Sigmoid colon (tissue), 7 donors: ENCODE data around the gene ZFP36. TPM values are rescaled to one million over a fixed set of nuclear protein-coding genes. Genes with fewer than 3 reads are reported as not detected.

Experiments
- DNase-seq: peaks from one replicate; pipeline ENCODE4 v3.0.0-alpha.2; 2019
- H3K27ac ChIP-seq, 4 donors: fragments of 200-600 bp; sonication (generic); one replicate each; pipeline ENCODE4 v1.5.1; 2016 to 2019; ENCODE audit warnings: mild to moderate bottlenecking in 1 of 4
- H3K27me3 ChIP-seq, 3 donors: fragments of 200-600 bp; sonication (generic); one replicate each; pipeline ENCODE4 v1.5.1; 2019; ENCODE audit warnings: mild to moderate bottlenecking in 1 of 3
- H3K36me3 ChIP-seq, 4 donors: fragments of 200-600 bp; sonication (generic); one replicate each; pipeline ENCODE4 v1.5.1; 2016 to 2019
- H3K4me1 ChIP-seq, 4 donors: fragments of 200-600 bp; sonication (generic); one replicate each; pipeline ENCODE4 v1.5.1; 2017 to 2019
- H3K4me3 ChIP-seq, 4 donors: fragments of 200-600 bp; sonication (generic); one replicate each; pipeline ENCODE4 v1.5.1; 2017 to 2019; ENCODE audit warnings: mild to moderate bottlenecking in 2 of 4, moderate library complexity in 1 of 4
- H3K9me3 ChIP-seq, 4 donors: fragments of 200-600 bp in 3 of 4; sonication (generic) in 3 of 4; one replicate each; pipeline versions ENCODE4 v1.5.1 to v1.6.1; 2013 to 2019
- EP300 ChIP-seq, 4 donors: sonication (generic); formaldehyde crosslinking; IDR thresholded peaks; one replicate each; pipeline ENCODE4 v1.6.1; 2017; ENCODE audit warnings: antibody characterized with exemption in 4 of 4
- POLR2A ChIP-seq, 2 donors: fragments of 450-650 bp; IDR thresholded peaks; one replicate each; pipeline ENCODE4 v1.6.1; 2016; ENCODE audit warnings: antibody characterized with exemption in 2 of 2, mild to moderate bottlenecking in 2 of 2, moderate library complexity in 2 of 2
- POLR2AphosphoS5 ChIP-seq, 4 donors: sonication (generic); formaldehyde crosslinking; IDR thresholded peaks; one replicate each; pipeline ENCODE4 v1.6.1; 2017; ENCODE audit warnings: antibody characterized with exemption in 4 of 4
- WGBS, 2 donors: extraction: QIAGEN DNeasy Blood & Tissue Kit; methylation state at CpG; one replicate each; pipeline ENCODE4 v1.1.7; 2013; 5-methylcytosine and 5-hydroxymethylcytosine counted together
- intact Hi-C: fragments of 100-400 bp; cut with DNase I; formaldehyde crosslinking; loops from one replicate; pipeline ENCODE4 v1.15.1; 2023
- polyA plus RNA-seq, 3 donors: library from polyadenylated mRNA; stranded (reverse); fragments of 200-250 nt; gene quantifications; one replicate each; pipeline ENCODE4 v1.2.3, GENCODE V29; 2013
- total RNA-seq, 4 donors: library from RNA; depleted of rRNA; stranded (reverse); fragments of >200 nt; gene quantifications; one replicate each; pipeline ENCODE4 v1.1.0, GENCODE V29; 2016
- TF ChIP-seq, protein P1 (sequence below), 4 experiments: fragments of 450-650 bp in 3 of 4; fragments of 200-600 bp in 1 of 4; IDR thresholded peaks; one replicate each; pipeline ENCODE4 v1.5.1; 2016 to 2019; ENCODE audit warnings: antibody characterized with exemption in 4 of 4, mild to moderate bottlenecking in 3 of 4, moderate library complexity in 2 of 4
- donor health status: healthy with polysubstance abuse.
- donor health status: Bipolar disorder and iron deficiency.
- donor health status: healthy.

Gene ZFP36
- total and polyA plus RNA-seq, 7 donors = 78.1 to 320 (median 207) TPM

DNA sequence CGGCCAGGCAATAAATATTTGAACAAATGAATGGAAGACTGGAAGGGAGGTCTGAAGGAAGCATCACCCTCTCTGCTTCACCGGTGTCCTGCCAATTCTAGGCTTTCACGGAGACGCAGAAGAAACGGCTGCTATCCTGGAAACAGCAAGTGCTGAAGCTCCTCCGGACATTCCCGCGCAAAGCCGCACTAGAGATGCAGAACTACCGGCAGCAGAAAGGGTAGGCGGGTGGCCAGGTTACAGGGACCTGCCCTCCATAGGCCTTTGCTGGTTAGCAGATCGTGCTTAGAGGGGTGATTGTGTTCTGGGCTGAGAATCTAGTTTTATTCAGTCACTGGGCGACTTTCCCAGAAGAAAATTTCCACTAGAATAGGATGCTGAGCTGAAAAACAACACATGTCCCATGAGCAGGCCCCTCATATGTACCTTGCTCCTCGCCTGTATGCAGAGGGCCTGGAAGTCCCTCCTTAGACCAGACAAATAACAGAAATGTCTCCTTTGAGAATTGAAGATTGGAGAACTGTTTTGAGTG, 26.7 kb upstream of the ZFP36 start:
- H3K36me3 ChIP-seq = peaks cover 73 to 97% (median 78%) of the 10 kb centered on the region in 4 donors
- no peak for DNase-seq
- TF ChIP-seq, protein P1, sequence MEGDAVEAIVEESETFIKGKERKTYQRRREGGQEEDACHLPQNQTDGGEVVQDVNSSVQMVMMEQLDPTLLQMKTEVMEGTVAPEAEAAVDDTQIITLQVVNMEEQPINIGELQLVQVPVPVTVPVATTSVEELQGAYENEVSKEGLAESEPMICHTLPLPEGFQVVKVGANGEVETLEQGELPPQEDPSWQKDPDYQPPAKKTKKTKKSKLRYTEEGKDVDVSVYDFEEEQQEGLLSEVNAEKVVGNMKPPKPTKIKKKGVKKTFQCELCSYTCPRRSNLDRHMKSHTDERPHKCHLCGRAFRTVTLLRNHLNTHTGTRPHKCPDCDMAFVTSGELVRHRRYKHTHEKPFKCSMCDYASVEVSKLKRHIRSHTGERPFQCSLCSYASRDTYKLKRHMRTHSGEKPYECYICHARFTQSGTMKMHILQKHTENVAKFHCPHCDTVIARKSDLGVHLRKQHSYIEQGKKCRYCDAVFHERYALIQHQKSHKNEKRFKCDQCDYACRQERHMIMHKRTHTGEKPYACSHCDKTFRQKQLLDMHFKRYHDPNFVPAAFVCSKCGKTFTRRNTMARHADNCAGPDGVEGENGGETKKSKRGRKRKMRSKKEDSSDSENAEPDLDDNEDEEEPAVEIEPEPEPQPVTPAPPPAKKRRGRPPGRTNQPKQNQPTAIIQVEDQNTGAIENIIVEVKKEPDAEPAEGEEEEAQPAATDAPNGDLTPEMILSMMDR (IDR thresholded peaks at IDR 0.05) = no peak
- TF ChIP-seq EP300 (IDR thresholded peaks at IDR 0.05) (no peak), POLR2AphosphoS5 (IDR thresholded peaks at IDR 0.05) (no peak), POLR2A (IDR thresholded peaks at IDR 0.05) (no peak)
- no peaks in the 10 kb centered on the region for H3K27me3 ChIP-seq
- H3K27ac ChIP-seq = peak overlapping the region in 2 of 4 donors; percentile 23 to 57
- no peaks in the 10 kb centered on the region for H3K9me3 ChIP-seq
- 91 to 92% methylated on average over 14 of the region's 14 CpGs for WGBS, 2 donors
- no peak overlapping the region for H3K4me3 ChIP-seq
- H3K4me1 ChIP-seq = no peaks in the 10 kb centered on the region
- intact Hi-C loops = no loop called here

DNA sequence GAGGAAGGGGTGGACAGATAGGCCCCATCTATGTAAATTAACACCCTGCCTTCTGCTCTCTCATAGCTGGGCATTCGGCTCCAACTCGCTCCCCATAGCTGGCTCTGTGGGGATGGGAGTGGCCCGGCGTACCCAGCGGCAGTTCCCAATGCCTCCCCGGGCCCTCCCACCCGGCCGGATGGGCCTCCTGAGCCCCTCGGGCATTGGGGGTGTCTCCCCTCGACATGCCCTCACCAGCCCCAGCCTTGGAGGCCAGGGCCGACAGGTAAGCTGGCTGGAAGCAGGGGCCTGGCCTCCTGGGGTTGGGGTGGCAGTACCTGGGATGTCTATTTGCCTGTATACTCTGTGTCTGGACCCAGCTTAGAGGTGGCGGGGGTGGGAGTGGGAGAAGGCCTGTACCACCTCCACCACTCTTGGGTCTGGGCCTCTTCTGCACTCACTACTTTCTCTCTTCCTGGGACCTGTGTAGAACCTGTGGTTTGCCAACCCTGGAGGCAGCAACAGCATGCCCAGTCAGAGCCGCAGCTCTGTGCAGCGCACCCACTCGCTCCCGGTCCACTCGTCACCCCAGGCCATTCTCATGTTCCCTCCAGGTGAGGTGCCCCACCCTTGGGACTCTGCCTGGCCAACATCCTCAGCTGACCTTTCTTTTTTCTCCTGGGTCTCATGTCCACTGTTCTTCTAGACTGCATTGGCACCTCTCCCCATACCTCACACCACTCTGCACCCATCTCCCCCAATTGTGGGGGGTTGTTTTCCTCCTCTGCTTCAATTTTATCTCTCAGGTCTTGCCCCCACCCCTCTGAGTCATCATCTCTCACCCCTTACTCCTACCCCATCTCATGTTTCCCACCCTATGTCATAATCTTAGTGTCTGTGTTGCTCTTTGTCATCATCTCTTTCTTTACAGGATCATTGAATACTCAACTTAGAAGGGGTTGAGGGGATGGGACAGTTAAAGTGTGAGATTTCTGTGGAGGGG, 25.8 kb upstream of the ZFP36 start:
- Histone ChIP-seq H3K36me3 (peaks cover 69 to 100% (median 74%) of the 10 kb centered on the region in 4 donors), H3K27me3 (no peaks in the 10 kb centered on the region), H3K27ac (peak overlapping the region; percentile 4 to 57 (median 20)), H3K9me3 (no peaks in the 10 kb centered on the region), H3K4me3 (no peak overlapping the region), H3K4me1 (no peaks in the 10 kb centered on the region)
- TF ChIP-seq EP300 (IDR thresholded peaks at IDR 0.05) = no peak
- TF ChIP-seq POLR2AphosphoS5 (IDR thresholded peaks at IDR 0.05) = no peak
- no peak for TF ChIP-seq POLR2A (IDR thresholded peaks at IDR 0.05)
- TF ChIP-seq, protein P1 (IDR thresholded peaks at IDR 0.05) = no peak
- WGBS, 2 donors = 95 to 96% methylated on average over 17 of the region's 17 CpGs
- no peak for DNase-seq
- intact Hi-C loops = no loop called here

DNA sequence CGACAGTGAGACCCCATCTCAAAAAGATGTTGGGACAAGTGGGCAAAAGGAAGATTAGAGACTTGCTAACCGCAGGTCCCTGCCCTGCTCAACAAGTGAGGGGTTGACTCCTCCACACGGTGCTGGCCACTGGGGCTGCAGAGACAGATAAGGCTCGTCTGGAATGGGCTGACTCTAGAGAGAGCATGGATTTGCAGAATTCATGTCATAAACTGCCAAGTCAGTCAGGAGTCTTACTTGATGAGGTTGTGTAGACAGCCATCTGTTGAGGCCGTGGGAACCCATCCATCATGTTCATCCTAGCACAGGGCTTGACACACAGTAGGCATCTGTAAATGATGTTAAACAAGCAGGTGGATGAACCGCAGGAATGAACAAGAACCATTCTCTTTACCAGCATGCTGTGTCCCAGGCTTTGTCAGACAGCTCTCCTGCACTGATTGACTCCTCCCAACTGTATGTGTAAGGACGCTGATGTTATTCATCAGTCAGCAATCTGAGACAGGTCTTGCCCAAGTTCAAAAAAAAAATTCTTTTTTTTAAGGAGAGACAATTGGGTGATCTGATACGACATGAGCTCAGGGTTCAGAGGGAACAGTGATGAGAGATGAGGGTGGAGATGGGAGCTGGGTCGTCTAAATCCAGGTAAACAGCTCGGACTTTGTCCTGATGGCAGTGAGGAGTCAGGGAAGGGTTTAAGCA, 24.6 kb upstream of the ZFP36 start:
- TF ChIP-seq POLR2A (IDR thresholded peaks at IDR 0.05) (no peak), POLR2AphosphoS5 (IDR thresholded peaks at IDR 0.05) (no peak), EP300 (IDR thresholded peaks at IDR 0.05) (no peak)
- TF ChIP-seq, protein P1 (IDR thresholded peaks at IDR 0.05) = no peak
- H3K36me3 ChIP-seq = peaks cover 65 to 100% (median 69%) of the 10 kb centered on the region in 4 donors
- H3K4me1 ChIP-seq = no peaks in the 10 kb centered on the region
- H3K27me3 ChIP-seq = no peaks in the 10 kb centered on the region
- DNase-seq = no peak
- no peak overlapping the region for H3K4me3 ChIP-seq
- no peak overlapping the region for H3K27ac ChIP-seq
- no peaks in the 10 kb centered on the region for H3K9me3 ChIP-seq
- intact Hi-C loops = no loop called here
- 77 to 86% methylated on average over 10 of the region's 10 CpGs for WGBS, 2 donors

DNA sequence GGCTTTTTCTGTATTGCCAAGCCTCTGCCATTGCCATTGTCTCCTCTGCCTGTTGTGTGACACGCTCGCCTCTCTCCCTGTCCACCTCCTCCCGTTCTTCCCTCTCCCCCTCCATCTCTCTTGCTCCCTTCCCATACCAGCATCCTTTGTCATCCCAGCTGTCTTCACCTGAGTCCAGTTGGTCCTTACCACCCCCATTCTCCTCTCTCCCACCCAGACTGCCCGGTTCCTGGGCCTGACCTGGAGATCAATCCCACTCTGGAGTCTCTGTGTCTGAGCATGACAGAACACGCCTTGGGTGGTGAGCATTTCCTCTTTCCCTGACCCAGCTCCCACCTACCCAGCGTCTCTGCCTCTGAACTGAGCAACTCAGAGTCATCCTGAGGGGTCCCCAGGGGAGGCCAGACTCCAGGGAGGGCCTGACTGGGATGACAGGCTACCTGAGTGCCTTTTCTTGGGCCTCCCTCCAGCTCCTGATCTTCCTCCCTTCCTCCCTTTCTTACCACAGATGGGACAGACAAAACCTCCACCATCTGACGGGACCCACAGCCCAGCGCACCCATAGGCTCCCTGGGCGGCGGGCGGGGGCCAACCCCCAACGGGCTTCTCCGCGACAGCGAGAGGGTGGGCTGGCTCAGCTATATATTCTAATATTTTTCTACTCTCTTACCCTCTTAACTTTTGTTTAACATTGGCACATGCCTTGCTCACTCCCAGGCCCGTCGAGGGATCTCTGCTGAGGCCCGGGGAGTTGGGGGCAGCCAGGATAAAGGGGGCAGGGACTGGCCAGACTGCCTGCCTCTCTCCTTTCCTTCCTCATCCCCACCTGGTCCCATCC, 23.4 kb upstream of the ZFP36 start:
- H3K27ac ChIP-seq = no peak overlapping the region
- no peaks in the 10 kb centered on the region for H3K27me3 ChIP-seq
- intact Hi-C loops = no loop called here
- no peak for TF ChIP-seq EP300 (IDR thresholded peaks at IDR 0.05)
- TF ChIP-seq, protein P1 (IDR thresholded peaks at IDR 0.05) = no peak
- TF ChIP-seq POLR2A (IDR thresholded peaks at IDR 0.05) = no peak
- no peak for TF ChIP-seq POLR2AphosphoS5 (IDR thresholded peaks at IDR 0.05)
- peaks cover 58 to 100% (median 69%) of the 10 kb centered on the region in 4 donors for H3K36me3 ChIP-seq
- no peak for DNase-seq
- no peak overlapping the region for H3K4me3 ChIP-seq
- no peaks in the 10 kb centered on the region for H3K9me3 ChIP-seq
- no peaks in the 10 kb centered on the region for H3K4me1 ChIP-seq
- 93% methylated on average over 18 of the region's 18 CpGs for WGBS, 2 donors
